HEK293 (cell line): Measurements from ENCODE around the gene CD59.

Experiments
- ZNF133 ChIP-seq: fragments of 450-650 bp; formaldehyde crosslinking; IDR thresholded peaks from 2 replicates; pipeline ENCODE4 v1.5.1; 2016; ENCODE audit warnings: missing biosample characterization, missing genetic modification characterization
- ZNF140 ChIP-seq: fragments of 450-650 bp; formaldehyde crosslinking; IDR thresholded peaks from 2 replicates; pipeline ENCODE4 v1.5.1; 2016; ENCODE audit warnings: missing biosample characterization, missing genetic modification characterization
- ZNF221 ChIP-seq: fragments of 450-650 bp; formaldehyde crosslinking; IDR thresholded peaks from 2 replicates; pipeline ENCODE4 v1.5.1; 2017; ENCODE audit warnings: missing biosample characterization, missing genetic modification characterization, borderline replicate concordance
- ZNF335 ChIP-seq: fragments of 450-650 bp; formaldehyde crosslinking; conservative IDR thresholded peaks from 2 replicates; pipeline ENCODE4 v1.5.1; 2016; ENCODE audit warnings: missing biosample characterization, missing genetic modification characterization
- ZNF549 ChIP-seq: fragments of 450-650 bp; IDR thresholded peaks from 2 replicates; pipeline ENCODE4 v1.5.1; 2018; ENCODE audit warnings: missing biosample characterization, missing genetic modification characterization, mild to moderate bottlenecking, inconsistent platforms, moderate library complexity
- ZNF560 ChIP-seq: fragments of 450-650 bp; formaldehyde crosslinking; IDR thresholded peaks from 2 replicates; pipeline ENCODE4 v1.5.1; 2017; ENCODE audit warnings: missing biosample characterization, missing genetic modification characterization, borderline replicate concordance
- TF ChIP-seq, protein P1 (sequence below): fragments of 450-650 bp; formaldehyde crosslinking; IDR thresholded peaks from 2 replicates; pipeline ENCODE4 v1.5.1; 2016; ENCODE audit warnings: missing biosample characterization, missing genetic modification characterization
- TF ChIP-seq, protein P2 (sequence below): fragments of 450-650 bp; IDR thresholded peaks from 2 replicates; pipeline ENCODE4 v1.5.1; 2018; ENCODE audit warnings: missing biosample characterization, missing genetic modification characterization
- TF ChIP-seq, protein P3 (sequence below): fragments of 450-650 bp; formaldehyde crosslinking; IDR thresholded peaks from 2 replicates; pipeline ENCODE4 v1.5.1; 2016; ENCODE audit warnings: missing biosample characterization, missing genetic modification characterization
- TF ChIP-seq, protein P4 (sequence below): fragments of 450-650 bp; formaldehyde crosslinking; IDR thresholded peaks from 2 replicates; pipeline ENCODE4 v1.5.1; 2016; ENCODE audit warnings: missing biosample characterization, missing genetic modification characterization
- TF ChIP-seq, protein P5 (sequence below): fragments of 450-650 bp; formaldehyde crosslinking; IDR thresholded peaks from 2 replicates; pipeline ENCODE4 v1.5.1; 2016; ENCODE audit warnings: missing biosample characterization, missing genetic modification characterization, borderline replicate concordance
- TF ChIP-seq, protein P6 (sequence below): fragments of 450-650 bp; formaldehyde crosslinking; IDR thresholded peaks from 2 replicates; pipeline ENCODE4 v1.5.1; 2017; ENCODE audit warnings: missing biosample characterization, missing genetic modification characterization

DNA sequence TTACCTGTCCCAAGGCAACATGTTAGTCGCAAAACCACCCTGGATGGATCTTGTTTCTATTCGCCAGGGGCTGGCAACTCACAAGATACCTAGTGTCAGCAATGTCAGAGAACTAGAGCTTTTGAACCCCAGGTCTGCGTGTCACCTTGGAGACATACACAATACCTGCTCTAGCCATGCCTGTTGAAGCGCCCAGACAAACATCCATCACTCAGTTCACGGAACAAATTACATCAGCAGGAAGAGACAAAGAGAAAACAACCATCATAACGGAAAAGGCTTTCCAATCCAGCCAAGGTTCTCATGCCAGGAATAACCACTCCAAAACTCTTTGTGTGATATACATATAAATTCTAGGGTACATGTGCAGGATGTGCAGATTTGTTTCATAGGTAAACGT is 2.2 kb downstream of the CD59 start:
- TF ChIP-seq, protein P1, sequence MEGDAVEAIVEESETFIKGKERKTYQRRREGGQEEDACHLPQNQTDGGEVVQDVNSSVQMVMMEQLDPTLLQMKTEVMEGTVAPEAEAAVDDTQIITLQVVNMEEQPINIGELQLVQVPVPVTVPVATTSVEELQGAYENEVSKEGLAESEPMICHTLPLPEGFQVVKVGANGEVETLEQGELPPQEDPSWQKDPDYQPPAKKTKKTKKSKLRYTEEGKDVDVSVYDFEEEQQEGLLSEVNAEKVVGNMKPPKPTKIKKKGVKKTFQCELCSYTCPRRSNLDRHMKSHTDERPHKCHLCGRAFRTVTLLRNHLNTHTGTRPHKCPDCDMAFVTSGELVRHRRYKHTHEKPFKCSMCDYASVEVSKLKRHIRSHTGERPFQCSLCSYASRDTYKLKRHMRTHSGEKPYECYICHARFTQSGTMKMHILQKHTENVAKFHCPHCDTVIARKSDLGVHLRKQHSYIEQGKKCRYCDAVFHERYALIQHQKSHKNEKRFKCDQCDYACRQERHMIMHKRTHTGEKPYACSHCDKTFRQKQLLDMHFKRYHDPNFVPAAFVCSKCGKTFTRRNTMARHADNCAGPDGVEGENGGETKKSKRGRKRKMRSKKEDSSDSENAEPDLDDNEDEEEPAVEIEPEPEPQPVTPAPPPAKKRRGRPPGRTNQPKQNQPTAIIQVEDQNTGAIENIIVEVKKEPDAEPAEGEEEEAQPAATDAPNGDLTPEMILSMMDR = no peak
- TF ChIP-seq, protein P2, sequence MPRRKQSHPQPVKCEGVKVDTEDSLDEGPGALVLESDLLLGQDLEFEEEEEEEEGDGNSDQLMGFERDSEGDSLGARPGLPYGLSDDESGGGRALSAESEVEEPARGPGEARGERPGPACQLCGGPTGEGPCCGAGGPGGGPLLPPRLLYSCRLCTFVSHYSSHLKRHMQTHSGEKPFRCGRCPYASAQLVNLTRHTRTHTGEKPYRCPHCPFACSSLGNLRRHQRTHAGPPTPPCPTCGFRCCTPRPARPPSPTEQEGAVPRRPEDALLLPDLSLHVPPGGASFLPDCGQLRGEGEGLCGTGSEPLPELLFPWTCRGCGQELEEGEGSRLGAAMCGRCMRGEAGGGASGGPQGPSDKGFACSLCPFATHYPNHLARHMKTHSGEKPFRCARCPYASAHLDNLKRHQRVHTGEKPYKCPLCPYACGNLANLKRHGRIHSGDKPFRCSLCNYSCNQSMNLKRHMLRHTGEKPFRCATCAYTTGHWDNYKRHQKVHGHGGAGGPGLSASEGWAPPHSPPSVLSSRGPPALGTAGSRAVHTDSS (tag by site-specific recombination) = no peak
- TF ChIP-seq, protein P3, sequence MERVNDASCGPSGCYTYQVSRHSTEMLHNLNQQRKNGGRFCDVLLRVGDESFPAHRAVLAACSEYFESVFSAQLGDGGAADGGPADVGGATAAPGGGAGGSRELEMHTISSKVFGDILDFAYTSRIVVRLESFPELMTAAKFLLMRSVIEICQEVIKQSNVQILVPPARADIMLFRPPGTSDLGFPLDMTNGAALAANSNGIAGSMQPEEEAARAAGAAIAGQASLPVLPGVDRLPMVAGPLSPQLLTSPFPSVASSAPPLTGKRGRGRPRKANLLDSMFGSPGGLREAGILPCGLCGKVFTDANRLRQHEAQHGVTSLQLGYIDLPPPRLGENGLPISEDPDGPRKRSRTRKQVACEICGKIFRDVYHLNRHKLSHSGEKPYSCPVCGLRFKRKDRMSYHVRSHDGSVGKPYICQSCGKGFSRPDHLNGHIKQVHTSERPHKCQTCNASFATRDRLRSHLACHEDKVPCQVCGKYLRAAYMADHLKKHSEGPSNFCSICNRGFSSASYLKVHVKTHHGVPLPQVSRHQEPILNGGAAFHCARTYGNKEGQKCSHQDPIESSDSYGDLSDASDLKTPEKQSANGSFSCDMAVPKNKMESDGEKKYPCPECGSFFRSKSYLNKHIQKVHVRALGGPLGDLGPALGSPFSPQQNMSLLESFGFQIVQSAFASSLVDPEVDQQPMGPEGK = no peak
- TF ChIP-seq ZNF140 (tag by site-specific recombination) = no peak
- no peak for TF ChIP-seq ZNF133 (tag by site-specific recombination)
- TF ChIP-seq ZNF549 (tag by site-specific recombination) = no peak
- TF ChIP-seq ZNF560 (tag by site-specific recombination) = no peak
- TF ChIP-seq, protein P4, sequence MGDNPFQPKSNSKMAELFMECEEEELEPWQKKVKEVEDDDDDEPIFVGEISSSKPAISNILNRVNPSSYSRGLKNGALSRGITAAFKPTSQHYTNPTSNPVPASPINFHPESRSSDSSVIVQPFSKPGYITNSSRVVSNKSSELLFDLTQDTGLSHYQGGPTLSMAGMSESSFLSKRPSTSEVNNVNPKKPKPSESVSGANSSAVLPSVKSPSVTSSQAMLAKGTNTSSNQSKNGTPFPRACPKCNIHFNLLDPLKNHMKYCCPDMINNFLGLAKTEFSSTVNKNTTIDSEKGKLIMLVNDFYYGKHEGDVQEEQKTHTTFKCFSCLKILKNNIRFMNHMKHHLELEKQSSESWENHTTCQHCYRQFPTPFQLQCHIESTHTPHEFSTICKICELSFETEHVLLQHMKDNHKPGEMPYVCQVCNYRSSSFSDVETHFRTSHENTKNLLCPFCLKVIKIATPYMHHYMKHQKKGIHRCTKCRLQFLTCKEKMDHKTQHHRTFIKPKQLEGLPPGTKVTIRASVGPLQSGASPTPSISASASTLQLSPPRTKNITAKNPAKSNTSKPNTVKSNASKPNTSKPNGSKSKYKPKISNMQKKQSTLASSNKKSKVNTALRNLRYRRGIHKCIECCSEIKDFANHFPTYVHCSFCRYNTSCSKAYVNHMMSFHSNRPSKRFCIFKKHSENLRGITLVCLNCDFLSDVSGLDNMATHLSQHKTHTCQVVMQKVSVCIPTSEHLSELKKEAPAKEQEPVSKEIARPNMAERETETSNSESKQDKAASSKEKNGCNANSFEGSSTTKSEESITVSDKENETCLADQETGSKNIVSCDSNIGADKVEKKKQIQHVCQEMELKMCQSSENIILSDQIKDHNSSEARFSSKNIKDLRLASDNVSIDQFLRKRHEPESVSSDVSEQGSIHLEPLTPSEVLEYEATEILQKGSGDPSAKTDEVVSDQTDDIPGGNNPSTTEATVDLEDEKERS (tag by site-specific recombination) = no peak
- no peak for TF ChIP-seq ZNF221 (tag by site-specific recombination)
- TF ChIP-seq ZNF335 (tag by site-specific recombination) = no peak
- TF ChIP-seq, protein P5, sequence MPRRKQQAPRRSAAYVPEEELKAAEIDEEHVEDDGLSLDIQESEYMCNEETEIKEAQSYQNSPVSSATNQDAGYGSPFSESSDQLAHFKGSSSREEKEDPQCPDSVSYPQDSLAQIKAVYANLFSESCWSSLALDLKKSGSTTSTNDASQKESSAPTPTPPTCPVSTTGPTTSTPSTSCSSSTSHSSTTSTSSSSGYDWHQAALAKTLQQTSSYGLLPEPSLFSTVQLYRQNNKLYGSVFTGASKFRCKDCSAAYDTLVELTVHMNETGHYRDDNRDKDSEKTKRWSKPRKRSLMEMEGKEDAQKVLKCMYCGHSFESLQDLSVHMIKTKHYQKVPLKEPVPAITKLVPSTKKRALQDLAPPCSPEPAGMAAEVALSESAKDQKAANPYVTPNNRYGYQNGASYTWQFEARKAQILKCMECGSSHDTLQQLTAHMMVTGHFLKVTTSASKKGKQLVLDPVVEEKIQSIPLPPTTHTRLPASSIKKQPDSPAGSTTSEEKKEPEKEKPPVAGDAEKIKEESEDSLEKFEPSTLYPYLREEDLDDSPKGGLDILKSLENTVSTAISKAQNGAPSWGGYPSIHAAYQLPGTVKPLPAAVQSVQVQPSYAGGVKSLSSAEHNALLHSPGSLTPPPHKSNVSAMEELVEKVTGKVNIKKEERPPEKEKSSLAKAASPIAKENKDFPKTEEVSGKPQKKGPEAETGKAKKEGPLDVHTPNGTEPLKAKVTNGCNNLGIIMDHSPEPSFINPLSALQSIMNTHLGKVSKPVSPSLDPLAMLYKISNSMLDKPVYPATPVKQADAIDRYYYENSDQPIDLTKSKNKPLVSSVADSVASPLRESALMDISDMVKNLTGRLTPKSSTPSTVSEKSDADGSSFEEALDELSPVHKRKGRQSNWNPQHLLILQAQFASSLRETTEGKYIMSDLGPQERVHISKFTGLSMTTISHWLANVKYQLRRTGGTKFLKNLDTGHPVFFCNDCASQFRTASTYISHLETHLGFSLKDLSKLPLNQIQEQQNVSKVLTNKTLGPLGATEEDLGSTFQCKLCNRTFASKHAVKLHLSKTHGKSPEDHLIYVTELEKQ (tag by site-specific recombination) = no peak
- TF ChIP-seq, protein P6, sequence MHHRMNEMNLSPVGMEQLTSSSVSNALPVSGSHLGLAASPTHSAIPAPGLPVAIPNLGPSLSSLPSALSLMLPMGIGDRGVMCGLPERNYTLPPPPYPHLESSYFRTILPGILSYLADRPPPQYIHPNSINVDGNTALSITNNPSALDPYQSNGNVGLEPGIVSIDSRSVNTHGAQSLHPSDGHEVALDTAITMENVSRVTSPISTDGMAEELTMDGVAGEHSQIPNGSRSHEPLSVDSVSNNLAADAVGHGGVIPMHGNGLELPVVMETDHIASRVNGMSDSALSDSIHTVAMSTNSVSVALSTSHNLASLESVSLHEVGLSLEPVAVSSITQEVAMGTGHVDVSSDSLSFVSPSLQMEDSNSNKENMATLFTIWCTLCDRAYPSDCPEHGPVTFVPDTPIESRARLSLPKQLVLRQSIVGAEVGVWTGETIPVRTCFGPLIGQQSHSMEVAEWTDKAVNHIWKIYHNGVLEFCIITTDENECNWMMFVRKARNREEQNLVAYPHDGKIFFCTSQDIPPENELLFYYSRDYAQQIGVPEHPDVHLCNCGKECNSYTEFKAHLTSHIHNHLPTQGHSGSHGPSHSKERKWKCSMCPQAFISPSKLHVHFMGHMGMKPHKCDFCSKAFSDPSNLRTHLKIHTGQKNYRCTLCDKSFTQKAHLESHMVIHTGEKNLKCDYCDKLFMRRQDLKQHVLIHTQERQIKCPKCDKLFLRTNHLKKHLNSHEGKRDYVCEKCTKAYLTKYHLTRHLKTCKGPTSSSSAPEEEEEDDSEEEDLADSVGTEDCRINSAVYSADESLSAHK (tag by site-specific recombination) = no peak
